Brain pericyte (primary cell): ENCODE measurements around the gene DDX52.

Source experiments
- DNase-seq: peaks from one replicate; pipeline ENCODE4 v3.0.0-alpha.2; 2012; ENCODE audit warnings: low read depth, low spot score

DDX52 gene

DNA sequence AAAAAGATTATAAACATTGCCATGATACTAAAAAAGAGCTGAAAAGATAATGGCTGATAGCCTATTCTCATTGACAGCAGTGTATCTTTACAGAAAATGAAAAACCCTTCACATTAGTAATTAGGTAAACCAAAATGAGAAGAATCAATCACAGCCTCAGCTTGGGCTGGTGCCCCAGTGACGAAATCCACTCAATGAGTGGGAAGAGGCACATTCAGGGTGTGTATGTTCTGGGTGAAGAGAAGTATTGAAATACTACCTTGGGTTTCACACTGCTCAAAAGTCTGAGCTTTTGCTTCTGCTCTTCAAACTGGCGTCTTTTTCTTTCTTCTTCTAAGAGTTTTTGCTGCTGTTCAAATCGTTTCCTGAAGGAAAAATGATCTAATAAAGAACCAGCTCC lies 58.2 kb downstream of the DDX52 start:
- DNase-seq, result no peak

DNA sequence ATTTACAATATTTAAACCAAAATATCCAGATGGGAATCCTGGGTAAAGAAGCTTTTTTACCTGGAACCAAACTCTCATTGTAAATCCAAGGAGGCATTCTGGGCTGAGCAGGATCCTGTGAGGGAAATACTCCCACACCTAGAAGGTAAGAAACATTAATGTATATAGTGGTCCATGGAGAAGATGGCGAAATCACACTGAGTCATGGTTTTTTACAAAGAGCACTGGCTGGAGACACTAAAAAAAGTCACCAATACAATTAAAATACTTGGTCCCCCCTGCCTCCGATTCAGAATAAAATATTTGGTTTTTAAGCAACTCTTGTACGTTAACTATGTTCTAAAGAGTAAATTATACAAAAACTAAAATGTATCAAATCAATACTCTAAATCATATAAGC lies 67.0 kb downstream of the DDX52 start:
- DNase-seq, result no peak

DNA sequence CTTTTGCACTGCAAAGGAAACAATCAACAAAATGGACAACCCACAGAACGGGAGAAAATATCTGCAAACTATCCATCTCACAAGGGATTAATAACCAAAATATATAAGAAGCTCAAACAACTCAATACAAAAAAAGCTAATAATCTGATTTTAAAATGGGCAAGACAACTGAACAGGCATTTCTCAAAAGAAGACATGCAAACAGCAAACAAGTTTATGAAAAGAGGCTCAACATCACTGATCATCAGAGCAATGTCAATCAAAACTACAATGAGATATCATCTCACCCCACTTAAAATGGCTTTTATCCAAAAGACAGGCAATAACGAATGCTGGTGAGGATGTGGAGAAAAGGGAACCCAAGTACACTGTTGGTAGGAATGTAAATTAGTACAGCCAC lies 68.8 kb downstream of the DDX52 start:
- no peak for DNase-seq

DNA sequence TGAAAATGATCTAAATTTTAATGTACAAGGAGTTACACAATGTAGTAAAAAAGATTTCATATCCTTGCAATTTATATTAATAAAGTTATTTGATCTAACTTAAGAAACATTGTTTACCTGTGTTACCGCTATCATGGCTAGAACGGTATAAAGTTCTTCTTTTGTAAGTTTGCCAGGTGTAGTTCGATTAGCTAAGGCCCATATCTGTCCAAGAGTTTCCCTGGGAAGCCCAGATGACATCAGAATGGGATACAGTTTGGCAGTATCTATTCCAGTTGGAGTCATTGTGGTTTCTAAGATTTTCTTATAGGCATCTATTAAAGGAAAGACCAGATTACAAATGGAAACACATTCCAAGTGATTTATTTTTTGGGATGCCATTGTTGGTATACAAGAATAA lies 71.6 kb downstream of the DDX52 start:
- no peak for DNase-seq

DNA sequence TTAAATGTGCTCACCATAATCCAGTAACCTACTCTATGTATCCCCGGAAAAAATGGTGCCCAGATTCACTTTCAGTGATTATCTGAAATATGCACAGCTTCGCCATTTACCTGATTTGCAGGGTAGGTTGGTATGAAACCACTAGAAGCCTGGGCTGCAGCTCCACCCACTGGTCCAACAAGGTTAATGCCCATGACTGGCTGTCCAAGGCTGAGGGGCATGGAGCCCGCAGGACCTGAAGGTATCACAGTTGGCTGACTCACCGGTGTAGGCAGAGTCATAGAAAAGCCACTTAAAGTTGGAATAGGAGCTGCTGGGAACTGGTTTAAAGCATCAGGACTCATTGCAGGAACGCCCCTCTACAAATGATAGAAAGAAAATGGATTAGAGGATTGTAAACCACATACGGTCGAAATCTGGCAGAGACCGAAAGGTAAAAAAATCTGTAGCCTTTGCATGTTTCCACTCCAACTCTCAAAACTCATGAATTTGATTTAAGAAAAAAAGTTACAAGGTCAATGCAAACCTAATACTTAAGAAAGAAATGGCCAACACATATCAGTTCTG lies 72.6 kb downstream of the DDX52 start:
- peak; percentile 4 for DNase-seq

DNA sequence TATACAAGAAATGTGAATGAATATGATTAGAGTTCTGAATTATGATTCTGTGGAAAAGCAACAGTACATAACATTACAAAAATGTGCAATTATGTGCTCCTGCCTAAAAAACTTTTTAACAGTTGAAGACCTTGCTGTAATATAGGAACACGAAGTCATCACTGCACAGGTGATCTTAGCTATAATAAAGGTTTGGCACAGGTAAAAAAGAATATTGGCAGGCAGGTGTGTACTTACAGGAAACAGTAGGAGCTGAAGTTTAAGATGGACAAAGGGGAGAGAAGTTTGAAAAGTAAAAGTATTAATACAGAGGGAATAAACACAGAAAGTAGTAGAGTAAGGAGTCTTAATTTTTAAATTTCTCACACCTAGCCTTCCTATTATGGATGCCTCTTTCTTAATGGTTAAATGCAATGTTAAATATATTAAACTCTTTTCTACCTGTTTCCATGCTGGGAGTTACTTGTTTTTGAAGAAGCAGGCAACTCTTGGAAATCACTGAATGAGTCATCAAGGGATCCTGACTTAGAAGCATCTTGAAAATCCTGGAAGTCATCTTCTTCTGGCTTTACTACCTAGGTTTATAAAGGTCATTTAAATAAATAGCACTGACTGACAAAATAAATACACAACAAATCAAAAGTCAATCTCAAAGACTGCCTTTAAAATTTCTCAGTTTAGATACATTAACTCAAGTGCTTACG lies 74.7 kb downstream of the DDX52 start:
- no peak for DNase-seq

DNA sequence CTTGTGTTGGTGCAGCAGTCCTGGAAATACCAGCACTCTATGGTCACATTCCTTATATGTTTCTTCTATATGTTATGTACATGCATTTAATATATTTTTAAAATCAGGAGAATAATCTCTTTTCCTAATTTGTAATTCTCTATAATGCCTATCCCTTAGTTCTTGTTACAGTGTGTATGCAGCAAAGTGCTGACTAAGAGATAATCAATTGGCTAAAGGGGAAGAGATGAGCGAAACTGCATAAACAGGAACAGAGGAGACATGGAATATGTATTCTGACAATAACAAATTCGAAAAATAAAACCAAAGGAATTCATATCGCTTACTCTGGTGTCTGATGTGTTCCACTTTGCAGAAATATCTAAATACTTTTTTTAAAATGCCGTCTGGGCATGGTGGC lies 75.7 kb downstream of the DDX52 start:
- no peak for DNase-seq

DNA sequence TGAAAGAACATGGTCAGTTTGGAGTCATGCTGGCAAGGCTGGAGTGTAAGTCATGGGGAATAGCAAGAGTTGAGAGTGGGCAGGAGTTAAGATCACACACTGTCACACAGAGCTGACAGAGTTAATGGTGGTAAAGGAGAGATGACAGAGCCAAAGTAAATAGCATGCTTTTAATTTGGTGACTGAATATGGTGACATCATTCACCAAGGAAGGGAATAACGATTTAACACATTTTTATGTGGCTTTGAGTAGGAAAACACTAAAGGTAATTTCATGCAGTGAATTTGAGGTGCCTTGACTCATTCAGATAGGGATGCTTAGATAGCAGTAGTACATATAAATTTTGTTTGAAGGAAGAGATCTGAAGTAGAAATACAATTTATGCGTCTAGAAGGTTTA lies 76.1 kb downstream of the DDX52 start:
- no peak for DNase-seq

DNA sequence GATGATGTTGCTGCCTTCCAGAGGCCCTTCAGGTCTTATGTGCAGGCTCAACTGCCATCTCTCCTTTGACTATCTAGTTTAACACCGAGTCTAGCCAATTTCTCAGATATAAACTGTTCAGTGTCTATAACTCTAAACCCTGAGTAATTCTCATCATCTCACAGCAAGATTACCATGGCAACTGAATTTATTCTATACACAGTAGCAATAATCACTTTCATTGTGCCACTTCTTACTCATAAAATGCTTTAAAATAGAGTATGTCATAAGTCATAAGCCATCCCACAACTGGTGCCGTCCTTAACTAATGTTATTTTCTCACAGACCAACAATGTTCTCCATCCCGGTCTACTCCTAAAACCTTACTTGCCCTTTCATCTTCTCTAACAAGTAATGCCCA lies 79.0 kb downstream of the DDX52 start:
- DNase-seq, result no peak

DNA sequence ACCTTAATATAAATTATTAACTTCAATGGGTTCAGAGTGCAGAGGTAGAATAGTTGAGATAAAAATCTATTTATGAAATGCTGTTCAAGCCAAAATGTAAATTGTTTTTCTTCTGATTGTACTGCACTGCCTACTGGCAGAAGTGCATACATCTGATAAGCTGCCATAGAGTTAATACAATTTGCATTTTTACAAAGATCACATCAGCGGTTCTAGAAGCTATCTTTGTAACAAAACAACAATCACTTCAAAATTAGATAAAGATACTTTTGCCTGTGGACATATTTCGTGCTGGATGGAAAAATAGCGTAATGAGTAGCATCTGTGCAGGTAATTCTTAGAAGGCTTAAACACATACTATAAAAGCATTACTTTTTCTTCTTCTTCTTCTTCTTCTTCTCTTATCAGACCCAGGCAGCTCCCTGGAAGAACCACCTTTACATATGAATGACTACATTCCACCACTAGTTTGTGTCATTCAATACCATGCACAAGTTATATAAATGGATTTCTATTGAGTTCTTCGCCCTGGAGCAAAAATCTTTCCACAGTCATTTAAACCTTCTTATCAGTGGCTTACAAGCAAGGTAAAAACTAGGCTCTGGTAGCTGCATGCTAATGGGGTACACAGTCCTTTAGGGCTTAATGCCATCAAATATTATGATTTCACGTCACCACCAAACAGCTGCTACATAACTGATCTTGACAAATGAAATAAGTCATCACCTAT lies 81.1 kb downstream of the DDX52 start:
- no peak for DNase-seq
